Thymus (tissue), 11 donors: Measurements from ENCODE around the gene COPA. TPM values are rescaled to one million over a fixed set of nuclear protein-coding genes. Genes with fewer than 3 reads are reported as not detected.
A peak's percentile ranks its signal among the peaks of the same experiment; 100 is the strongest.

Experiments
- DNase-seq, 9 donors: peaks; one replicate each; pipeline ENCODE4 v3.0.0-alpha.2; 2013; ENCODE audit warnings: low spot score in 9 of 9, low read depth in 6 of 9, missing footprints in 1 of 9
- H3K27ac ChIP-seq, 2 donors: one replicate each; pipeline ENCODE4 v1.5.1; 2013; ENCODE audit warnings: control low read depth in 1 of 2, low read depth in 1 of 2, low read length in 1 of 2, mild to moderate bottlenecking in 1 of 2, moderate library complexity in 1 of 2
- H3K27me3 ChIP-seq, 2 donors: one replicate each; pipeline ENCODE4 v1.5.1; 2013; ENCODE audit warnings: low read length in 1 of 2; ENCODE audit not compliant: control insufficient read depth in 2 of 2, insufficient read depth in 1 of 2
- H3K36me3 ChIP-seq, 2 donors: one replicate each; pipeline ENCODE4 v1.5.1; 2013; ENCODE audit warnings: low read length in 1 of 2, mild to moderate bottlenecking in 1 of 2, moderate library complexity in 1 of 2; ENCODE audit not compliant: control insufficient read depth in 2 of 2, insufficient read depth in 2 of 2
- H3K4me1 ChIP-seq, 2 donors: one replicate each; pipeline ENCODE4 v1.5.1; 2013; ENCODE audit warnings: low read length in 2 of 2; ENCODE audit not compliant: control insufficient read depth in 2 of 2, insufficient read depth in 2 of 2
- H3K4me3 ChIP-seq, 2 donors: one replicate each; pipeline ENCODE4 v1.5.1; 2013; ENCODE audit warnings: low read length in 2 of 2, control low read depth in 1 of 2, mild to moderate bottlenecking in 1 of 2
- H3K9me3 ChIP-seq, 2 donors: one replicate each; pipeline ENCODE4 v1.5.1; 2013; ENCODE audit warnings: low read length in 1 of 2, mild to moderate bottlenecking in 1 of 2; ENCODE audit not compliant: control insufficient read depth in 2 of 2, insufficient read depth in 1 of 2
- WGBS: extraction: QIAGEN DNeasy Blood & Tissue Kit; methylation state at CpG from one replicate; pipeline ENCODE4 v1.1.7; 2013; 5-methylcytosine and 5-hydroxymethylcytosine counted together
- polyA plus RNA-seq: library from polyadenylated mRNA; stranded (reverse); fragments of 200-250 nt; gene quantifications from one replicate; pipeline ENCODE4 v1.2.3, GENCODE V29; 2013
- total RNA-seq: library from RNA; stranded (reverse); fragments of 120-200 nt; gene quantifications from one replicate; pipeline ENCODE4 v1.2.4, GENCODE V29; 2013
- donor health status: healthy.

COPA gene
- total and polyA plus RNA-seq, 2 donors = 61.5 to 80.2 TPM

- Histone ChIP-seq H3K27ac (no peak overlapping the region), H3K4me3 (no peak overlapping the region)
These were observed 1.9 kb upstream of the COPA start for GRCh38 chr1:160344936-160345335.

DNA sequence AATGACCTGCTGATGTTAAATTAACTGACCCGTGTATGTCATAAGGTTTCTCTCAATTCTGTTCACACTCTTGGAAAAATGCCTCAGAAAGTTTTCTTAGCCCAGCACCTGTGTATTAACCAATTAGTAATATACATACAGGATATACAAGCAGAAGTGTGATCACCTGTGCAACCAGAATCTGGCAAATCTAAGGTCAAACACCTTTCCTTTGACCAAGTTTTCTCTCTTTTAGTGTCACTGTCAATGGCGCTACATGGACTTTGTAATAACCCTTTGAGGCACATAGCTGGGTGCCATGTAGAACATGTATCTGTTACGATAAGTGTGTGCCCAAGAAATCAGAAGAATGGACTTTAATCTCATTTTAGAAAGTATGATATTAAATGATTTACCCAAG lies 1.2 kb upstream of the COPA start:
- DNase-seq = no peak
- H3K36me3 ChIP-seq = peaks cover 22 to 43% of the 10 kb centered on the region in 2 donors
- H3K4me1 ChIP-seq = peaks cover 11% of the 10 kb centered on the region in 2 donors
- H3K27ac ChIP-seq = peak overlapping the region in 1 of 2 donors; percentile 93
- WGBS = 89% methylated on average over 3 of the region's 3 CpGs
- H3K27me3 ChIP-seq = no peaks in the 10 kb centered on the region
- H3K9me3 ChIP-seq = no peaks in the 10 kb centered on the region
- H3K4me3 ChIP-seq = peak overlapping the region; percentile 80 to 95

More at GRCh38 chr1:160344936-160345335, 1.9 kb upstream of the COPA start:
- WGBS = 99% methylated on average over 6 of the region's 6 CpGs
- Histone ChIP-seq H3K4me1 (peaks cover 11% of the 10 kb centered on the region in 2 donors), H3K36me3 (peaks cover 26 to 43% of the 10 kb centered on the region in 2 donors), H3K27me3 (no peaks in the 10 kb centered on the region), H3K9me3 (no peaks in the 10 kb centered on the region)
- DNase-seq = no peak

DNA sequence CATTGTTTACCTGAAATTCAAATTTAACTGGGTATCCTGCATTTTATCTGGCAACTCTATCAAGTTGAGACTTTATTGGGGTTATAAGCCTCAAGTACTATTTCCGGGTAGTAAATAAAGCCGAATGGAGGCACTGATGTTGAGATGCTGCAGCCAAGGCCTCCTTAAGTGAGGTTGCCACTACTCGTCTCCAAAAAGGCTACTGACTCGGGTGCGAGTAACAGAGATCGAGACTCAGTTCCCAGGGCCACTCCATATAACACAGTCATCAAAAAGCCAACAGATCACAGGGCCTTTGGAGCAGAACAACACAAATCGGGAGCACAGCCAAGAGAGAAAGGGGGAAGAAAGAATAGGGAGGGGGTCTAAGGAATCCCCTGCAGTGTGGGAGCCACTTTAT lies 524 bp downstream of the COPA start:
- 1% methylated on average over 7 of the region's 7 CpGs for WGBS
- Histone ChIP-seq H3K4me1 (peaks cover 11% of the 10 kb centered on the region in 2 donors), H3K27ac (peak overlapping the region; percentile 26 to 93), H3K36me3 (peaks cover 11 to 45% of the 10 kb centered on the region in 2 donors), H3K4me3 (peak overlapping the region; percentile 80 to 95), H3K9me3 (no peaks in the 10 kb centered on the region), H3K27me3 (no peaks in the 10 kb centered on the region)
- DNase-seq = peak in 7 of 9 donors; percentile 6 to 53 (median 18)

DNA sequence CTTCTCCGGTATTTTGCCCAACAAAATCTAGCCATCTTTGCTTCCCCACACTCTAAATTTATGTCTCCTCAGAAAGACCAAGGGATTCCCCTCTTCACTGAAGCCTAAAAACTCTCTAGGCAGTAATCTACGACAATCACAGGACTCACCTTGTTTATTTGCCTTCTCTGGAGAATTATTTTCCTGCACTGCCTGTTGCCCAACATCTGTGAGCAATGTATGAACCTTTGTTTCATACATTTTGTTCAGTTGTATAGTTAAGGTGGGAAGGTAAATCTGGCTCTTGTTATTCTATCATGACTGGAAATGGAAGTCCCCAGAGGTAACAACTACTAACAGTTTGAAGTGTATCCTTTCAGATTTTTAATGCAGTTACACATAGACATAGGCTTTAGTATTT lies 2.2 kb downstream of the COPA start:
- no peak overlapping the region for H3K27ac ChIP-seq
- H3K36me3 ChIP-seq = peaks cover 7 to 37% of the 10 kb centered on the region in 2 donors

GRCh38 chr1:160340146-160340545 lies 2.9 kb downstream of the COPA start:
- Histone ChIP-seq H3K4me1 (peaks cover 11% of the 10 kb centered on the region in 2 donors), H3K27me3 (no peaks in the 10 kb centered on the region), H3K36me3 (peaks cover 7 to 39% of the 10 kb centered on the region in 2 donors)

More for the DNA sequence above, 2.2 kb downstream of the COPA start:
- no peak for DNase-seq
- H3K4me1 ChIP-seq = peaks cover 11% of the 10 kb centered on the region in 2 donors
- no peaks in the 10 kb centered on the region for H3K27me3 ChIP-seq
- H3K4me3 ChIP-seq = no peak overlapping the region
- H3K9me3 ChIP-seq = no peaks in the 10 kb centered on the region
- 72% methylated on average over 2 of the region's 2 CpGs for WGBS

DNA sequence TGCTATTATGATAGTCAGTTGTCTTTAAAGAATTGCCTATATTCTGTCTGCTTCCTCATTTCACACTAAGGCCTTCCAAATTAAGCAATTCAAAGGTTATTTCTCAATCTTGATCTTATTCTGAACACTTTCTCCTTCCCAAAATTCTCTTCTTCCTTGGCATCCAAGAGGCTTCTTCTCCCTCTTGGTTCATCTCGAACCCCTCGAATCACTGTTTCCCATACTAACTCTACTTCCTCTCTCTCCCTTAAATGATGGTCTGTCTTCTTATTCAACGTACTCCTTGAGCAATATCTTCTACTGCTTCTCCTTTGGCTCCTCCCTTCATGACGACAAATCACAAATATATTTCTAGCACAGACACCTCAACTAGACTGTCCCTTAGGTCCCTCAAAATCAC lies 4.5 kb downstream of the COPA start:
- no peak for DNase-seq
- Histone ChIP-seq H3K27me3 (no peaks in the 10 kb centered on the region), H3K36me3 (peaks cover 10 to 48% of the 10 kb centered on the region in 2 donors), H3K27ac (no peak overlapping the region), H3K4me1 (peaks cover 5% of the 10 kb centered on the region in 2 donors), H3K4me3 (no peak overlapping the region), H3K9me3 (no peaks in the 10 kb centered on the region)
- 95% methylated on average over 4 of the region's 4 CpGs for WGBS

More at GRCh38 chr1:160340146-160340545, 2.9 kb downstream of the COPA start:
- no peaks in the 10 kb centered on the region for H3K9me3 ChIP-seq
- H3K27ac ChIP-seq = no peak overlapping the region
- 98% methylated on average over 3 of the region's 3 CpGs for WGBS
- no peak for DNase-seq
- H3K4me3 ChIP-seq = no peak overlapping the region

- DNase-seq = no peak
- H3K27me3 ChIP-seq = no peaks in the 10 kb centered on the region
- no peaks in the 10 kb centered on the region for H3K4me1 ChIP-seq
- H3K4me3 ChIP-seq = no peak overlapping the region
- peaks cover 35 to 80% of the 10 kb centered on the region in 2 donors for H3K36me3 ChIP-seq
- H3K27ac ChIP-seq = no peak overlapping the region
- no peaks in the 10 kb centered on the region for H3K9me3 ChIP-seq
These were observed 10.5 kb downstream of the COPA start for GRCh38 chr1:160332516-160332915.

DNA sequence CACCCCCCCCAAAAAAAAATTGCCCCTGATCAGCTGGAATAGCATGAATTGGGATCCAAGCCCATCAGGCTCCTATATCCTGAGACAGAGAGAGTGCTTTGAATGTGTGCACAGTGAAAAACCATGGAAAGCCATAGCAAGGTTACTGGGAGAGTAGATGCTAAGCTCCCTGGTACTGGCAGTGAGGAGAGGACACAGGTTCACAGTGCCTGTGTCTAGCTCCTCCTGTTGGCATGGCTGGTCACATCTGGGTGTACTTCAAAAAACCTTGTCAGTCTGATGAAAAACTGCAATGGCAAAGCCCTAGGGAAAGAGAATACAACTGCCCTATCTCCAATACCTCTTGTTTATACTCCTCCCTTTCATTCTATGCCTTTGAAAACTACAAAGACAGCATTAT lies 12.9 kb downstream of the COPA start:
- Histone ChIP-seq H3K9me3 (no peaks in the 10 kb centered on the region), H3K4me3 (no peak overlapping the region), H3K27me3 (no peaks in the 10 kb centered on the region), H3K36me3 (peaks cover 54 to 94% of the 10 kb centered on the region in 2 donors), H3K27ac (no peak overlapping the region), H3K4me1 (no peaks in the 10 kb centered on the region)
- no peak for DNase-seq

DNA sequence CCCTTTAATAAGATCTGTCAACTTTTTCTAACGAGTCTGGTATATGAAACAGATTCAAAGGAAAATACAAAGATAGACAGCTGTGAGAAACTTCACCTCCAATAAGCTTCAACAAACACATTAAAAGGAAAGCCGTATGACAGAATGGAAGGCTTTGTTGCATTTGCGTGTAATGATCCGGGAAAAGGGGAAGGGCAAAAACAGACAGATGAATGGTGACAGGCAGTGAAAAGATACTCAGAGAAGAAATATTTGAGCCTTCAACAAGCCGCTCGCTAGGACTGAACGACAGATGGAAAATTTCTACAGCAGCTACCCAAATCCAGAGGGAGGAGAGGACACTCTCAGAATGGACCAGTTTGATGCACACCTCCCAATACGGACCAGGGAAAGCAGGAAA lies 14.9 kb downstream of the COPA start:
- Histone ChIP-seq H3K27ac (no peak overlapping the region), H3K36me3 (peaks cover 59 to 89% of the 10 kb centered on the region in 2 donors), H3K9me3 (no peaks in the 10 kb centered on the region), H3K4me1 (no peaks in the 10 kb centered on the region), H3K4me3 (no peak overlapping the region), H3K27me3 (no peaks in the 10 kb centered on the region)
- DNase-seq = no peak
- 88% methylated on average over 8 of the region's 8 CpGs for WGBS

GRCh38 chr1:160326418-160326817 lies 16.6 kb downstream of the COPA start:
- no peak for DNase-seq
- H3K9me3 ChIP-seq = no peaks in the 10 kb centered on the region
- H3K36me3 ChIP-seq = peaks cover 55 to 92% of the 10 kb centered on the region in 2 donors
- no peak overlapping the region for H3K4me3 ChIP-seq
- WGBS = 99% methylated on average over 5 of the region's 5 CpGs
- no peaks in the 10 kb centered on the region for H3K27me3 ChIP-seq
- no peak overlapping the region for H3K27ac ChIP-seq
- no peaks in the 10 kb centered on the region for H3K4me1 ChIP-seq
